MM.1S (cell line): Measurements from ENCODE around the gene TSPAN17.

Experiments used
- DNase-seq: peaks from one replicate; pipeline ENCODE4 v3.0.0-alpha.2; 2015
- H2AFZ ChIP-seq: fragments of 300-600 bp; sonication (generic); 2 replicates; pipeline ENCODE4 v1.6.0; 2016; ENCODE audit warnings: antibody characterized with exemption, low read length
- H3F3A ChIP-seq: fragments of 300-600 bp; sonication (generic); 2 replicates; pipeline ENCODE4 v1.6.1; 2016; ENCODE audit warnings: mild to moderate bottlenecking, antibody characterized with exemption, low read length, moderate library complexity, mixed read lengths; ENCODE audit not compliant: insufficient read depth
- H3K27ac ChIP-seq: fragments of 300-600 bp; sonication (generic); 2 replicates; pipeline ENCODE4 v1.5.1; 2016; ENCODE audit warnings: mild to moderate bottlenecking, low read length
- H3K27me3 ChIP-seq: fragments of 300-600 bp; sonication (generic); replicated peaks from 2 replicates; pipeline ENCODE4 v1.6.0; 2016; ENCODE audit warnings: low read length; ENCODE audit not compliant: insufficient read depth
- H3K36me3 ChIP-seq: fragments of 300-600 bp; sonication (generic); replicated peaks from 2 replicates; pipeline ENCODE4 v1.6.1; 2016; ENCODE audit warnings: mild to moderate bottlenecking, low read length, mixed read lengths; ENCODE audit not compliant: insufficient read depth
- H3K4me1 ChIP-seq: fragments of 300-600 bp; sonication (generic); 2 replicates; pipeline ENCODE4 v1.6.1; 2016; ENCODE audit warnings: low read length, mixed read lengths
- H3K4me2 ChIP-seq: fragments of 300-600 bp; sonication (generic); 2 replicates; pipeline ENCODE4 v1.6.0; 2016; ENCODE audit warnings: low read depth, low read length
- H3K4me3 ChIP-seq: fragments of 300-600 bp; sonication (generic); 2 replicates; pipeline ENCODE4 v1.5.1; 2016; ENCODE audit warnings: low read length, mixed read lengths
- H3K79me2 ChIP-seq: fragments of 300-600 bp; sonication (generic); 2 replicates; pipeline ENCODE4 v1.6.1; 2016; ENCODE audit warnings: mixed run types, low read length, mixed read lengths
- H3K9ac ChIP-seq: fragments of 300-600 bp; sonication (generic); 2 replicates; pipeline ENCODE4 v1.6.1; 2016; ENCODE audit warnings: low read length, mixed read lengths
- H3K9me2 ChIP-seq: fragments of 300-600 bp; sonication (generic); replicated peaks from 2 replicates; pipeline ENCODE4 v1.6.1; 2016; ENCODE audit warnings: mild to moderate bottlenecking, low read length, mixed read lengths; ENCODE audit not compliant: insufficient read depth
- H3K9me3 ChIP-seq: fragments of 300-600 bp; sonication (generic); replicated peaks from 2 replicates; pipeline ENCODE4 v1.6.1; 2016; ENCODE audit warnings: mild to moderate bottlenecking, low read length, mixed read lengths; ENCODE audit not compliant: insufficient read depth
- H4K20me1 ChIP-seq: fragments of 300-600 bp; sonication (generic); 2 replicates; pipeline ENCODE4 v1.6.1; 2016; ENCODE audit warnings: mild to moderate bottlenecking, low read length, moderate library complexity, mixed read lengths; ENCODE audit not compliant: insufficient read depth
- CTCF ChIP-seq: fragments of 300-600 bp; sonication (generic); IDR thresholded peaks from 2 replicates; pipeline ENCODE4 v1.5.1; 2016; ENCODE audit warnings: antibody characterized with exemption, low read length, mixed read lengths
- EZH2 ChIP-seq: fragments of 300-600 bp; sonication (generic); optimal IDR thresholded peaks from 2 replicates; pipeline ENCODE3; 2017; ENCODE audit warnings: low read depth, mild to moderate bottlenecking, antibody characterized with exemption, low read length, mixed read lengths
- EZH2phosphoT487 ChIP-seq: fragments of 300-600 bp; sonication (generic); IDR thresholded peaks from 2 replicates; pipeline ENCODE4 v1.6.1; 2018; ENCODE audit warnings: antibody characterized with exemption, low read length

The TSPAN17 gene

GRCh38 chr5:176632745-176633144 lies 14.5 kb upstream of the TSPAN17 start:
- H3K9me3 ChIP-seq: no peaks in the 10 kb centered on the region
- H3K27me3 ChIP-seq: peaks cover 90% of the 10 kb centered on the region
- H4K20me1 ChIP-seq: no peaks in the 10 kb centered on the region
- H3K9me2 ChIP-seq: no peaks in the 10 kb centered on the region
- no peaks in the 10 kb centered on the region for H3K4me1 ChIP-seq
- H3K4me2 ChIP-seq: no peak overlapping the region
- H3K4me3 ChIP-seq: no peak overlapping the region
- H3K79me2 ChIP-seq: no peaks in the 10 kb centered on the region
- H3K36me3 ChIP-seq: no peaks in the 10 kb centered on the region
- no peak overlapping the region for H3K9ac ChIP-seq
- H3F3A ChIP-seq: no peaks in the 10 kb centered on the region
- no peak overlapping the region for H3K27ac ChIP-seq
- H2AFZ ChIP-seq: no peak overlapping the region
- TF ChIP-seq CTCF (no peak), EZH2 (no peak), EZH2phosphoT487 (no peak)
- no peak for DNase-seq

- no peak for TF ChIP-seq EZH2phosphoT487
- TF ChIP-seq EZH2: no peak
- no peak for TF ChIP-seq CTCF
- no peak overlapping the region for H3K27ac ChIP-seq
- no peak overlapping the region for H2AFZ ChIP-seq
- no peaks in the 10 kb centered on the region for H3K79me2 ChIP-seq
- no peaks in the 10 kb centered on the region for H3F3A ChIP-seq
- no peak overlapping the region for H3K9ac ChIP-seq
- H3K27me3 ChIP-seq: peaks cover 93% of the 10 kb centered on the region
- no peaks in the 10 kb centered on the region for H3K36me3 ChIP-seq
- H3K4me2 ChIP-seq: no peak overlapping the region
- DNase-seq: no peak
- H3K4me1 ChIP-seq: no peaks in the 10 kb centered on the region
- no peaks in the 10 kb centered on the region for H4K20me1 ChIP-seq
- H3K9me2 ChIP-seq: no peaks in the 10 kb centered on the region
- no peaks in the 10 kb centered on the region for H3K9me3 ChIP-seq
- H3K4me3 ChIP-seq: no peak overlapping the region
Measured at GRCh38 chr5:176633598-176633997, 13.7 kb upstream of the TSPAN17 start.

GRCh38 chr5:176636426-176636825 lies 10.9 kb upstream of the TSPAN17 start:
- H3K27ac ChIP-seq: no peak overlapping the region
- no peaks in the 10 kb centered on the region for H3F3A ChIP-seq
- no peaks in the 10 kb centered on the region for H3K9me3 ChIP-seq
- no peaks in the 10 kb centered on the region for H3K9me2 ChIP-seq
- no peaks in the 10 kb centered on the region for H3K79me2 ChIP-seq
- no peak overlapping the region for H3K4me2 ChIP-seq
- TF ChIP-seq EZH2 (no peak), CTCF (no peak)
- H2AFZ ChIP-seq: no peak overlapping the region
- H3K9ac ChIP-seq: no peak overlapping the region
- no peak for DNase-seq
- H3K4me1 ChIP-seq: no peaks in the 10 kb centered on the region
- H3K27me3 ChIP-seq: peaks cover 68% of the 10 kb centered on the region
- no peak overlapping the region for H3K4me3 ChIP-seq
- H3K36me3 ChIP-seq: no peaks in the 10 kb centered on the region
- H4K20me1 ChIP-seq: no peaks in the 10 kb centered on the region

GRCh38 chr5:176637556-176637955 lies 9.7 kb upstream of the TSPAN17 start:
- Histone ChIP-seq H2AFZ (no peak overlapping the region), H4K20me1 (no peaks in the 10 kb centered on the region), H3K4me1 (no peaks in the 10 kb centered on the region), H3K36me3 (no peaks in the 10 kb centered on the region), H3K9ac (no peak overlapping the region), H3K9me3 (no peaks in the 10 kb centered on the region), H3K4me2 (no peak overlapping the region), H3K9me2 (no peaks in the 10 kb centered on the region), H3K79me2 (no peaks in the 10 kb centered on the region), H3K27ac (no peak overlapping the region), H3F3A (no peaks in the 10 kb centered on the region), H3K4me3 (no peak overlapping the region), H3K27me3 (peaks cover 58% of the 10 kb centered on the region)
- DNase-seq: no peak
- TF ChIP-seq EZH2phosphoT487 (no peak), EZH2 (no peak), CTCF (no peak)
